DLD1 (cell line): ENCODE measurements around the gene PIP5K1B.

Experiments
- in situ Hi-C: cut with HindIII; loops from 2 replicates; pipeline ENCODE4 v1.10.0; 2017; ENCODE audit warnings: low sequenced_read_pairs

The PIP5K1B gene

DNA sequence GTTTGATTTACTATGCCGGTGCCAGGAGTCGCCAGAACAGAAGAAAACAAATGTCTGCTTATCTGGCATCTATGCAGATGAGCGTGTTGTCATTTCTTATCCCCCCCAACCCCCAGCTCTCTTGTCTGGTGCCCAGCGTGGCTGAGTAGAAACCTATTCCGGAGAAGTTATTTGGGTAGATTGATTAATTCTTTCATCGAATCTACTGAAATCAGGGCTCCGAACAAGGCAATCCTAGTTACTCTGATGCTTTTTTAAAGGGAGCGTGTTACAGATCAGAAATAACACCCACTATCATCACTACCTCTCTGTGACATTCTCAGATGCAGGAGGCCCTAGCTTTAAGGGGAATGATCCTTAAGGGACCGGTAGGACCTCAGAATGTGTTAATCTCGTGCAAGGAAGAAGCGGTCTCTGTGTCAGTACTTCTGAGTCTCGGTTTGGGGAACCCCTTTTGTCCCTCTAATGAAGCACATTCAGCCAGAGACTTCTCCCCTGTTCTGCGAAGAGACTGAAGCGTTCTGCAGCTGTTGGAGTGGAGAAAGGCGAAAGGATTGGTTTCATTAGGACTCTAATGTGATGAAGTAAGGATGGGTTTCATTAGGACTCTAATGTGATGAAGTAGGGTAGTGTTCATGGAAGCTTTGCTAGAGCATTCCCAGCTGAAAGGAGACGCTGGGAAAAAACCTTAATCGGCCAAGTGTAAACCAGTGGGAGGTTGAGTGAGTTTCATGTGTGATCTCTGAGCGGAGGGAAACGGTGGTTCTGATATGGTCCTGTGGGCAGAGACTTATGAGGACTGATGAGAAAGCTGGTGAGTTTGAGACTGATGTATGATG is 1.5 kb downstream of the PIP5K1B start:
- in situ Hi-C loops, result no loop called here

DNA sequence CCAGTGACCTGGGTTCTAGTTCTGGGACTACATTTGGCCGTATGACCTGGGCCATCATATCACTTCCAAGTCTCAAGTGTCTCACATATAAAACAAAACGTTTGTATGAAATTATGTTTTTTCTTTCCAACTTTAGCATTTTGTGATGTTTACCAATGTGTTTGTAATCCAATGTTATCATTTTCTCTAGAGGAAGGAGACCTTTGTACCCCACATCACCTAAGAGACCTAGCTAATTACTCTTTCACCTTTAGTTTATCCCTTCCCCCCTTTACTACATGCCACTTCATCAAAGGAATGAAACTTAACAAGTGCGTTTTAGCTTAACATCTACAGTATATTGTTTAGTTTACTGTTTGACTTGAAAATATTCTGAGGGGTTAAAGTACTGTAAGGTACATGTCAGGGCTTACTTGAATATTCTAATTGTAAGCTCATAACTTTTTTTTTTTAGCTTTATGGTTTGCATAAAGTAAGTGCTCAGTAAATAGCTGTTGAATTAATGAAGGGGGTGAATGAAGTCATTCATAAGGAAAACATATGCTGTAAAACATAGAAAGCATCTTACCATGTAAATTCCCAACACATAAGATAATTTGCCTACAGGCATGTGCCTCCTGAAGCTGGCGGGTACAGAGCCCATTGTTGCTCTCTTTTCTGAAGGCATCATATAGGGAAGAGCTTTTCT is 2.9 kb downstream of the PIP5K1B start:
- in situ Hi-C loops, result no loop called here

DNA sequence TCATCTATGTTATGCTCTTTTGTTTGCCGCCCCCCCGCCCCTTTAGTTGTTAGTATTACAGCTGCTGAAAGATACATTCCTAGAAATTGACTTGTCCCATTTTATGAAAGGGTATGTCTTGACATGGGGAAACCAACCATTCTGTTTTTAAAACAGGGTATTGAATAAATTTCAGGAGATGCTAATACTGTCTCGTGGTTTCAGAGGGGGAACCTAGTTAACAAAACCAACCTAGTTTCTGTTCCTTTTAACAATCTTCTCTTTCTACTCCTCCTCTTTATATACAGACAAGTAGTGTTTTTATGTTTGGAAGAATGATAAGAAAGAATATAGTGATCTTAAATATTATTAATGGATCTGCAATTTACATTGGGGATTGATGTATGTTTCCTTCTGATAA is 3.5 kb downstream of the PIP5K1B start:
- in situ Hi-C loops, result no loop called here

DNA sequence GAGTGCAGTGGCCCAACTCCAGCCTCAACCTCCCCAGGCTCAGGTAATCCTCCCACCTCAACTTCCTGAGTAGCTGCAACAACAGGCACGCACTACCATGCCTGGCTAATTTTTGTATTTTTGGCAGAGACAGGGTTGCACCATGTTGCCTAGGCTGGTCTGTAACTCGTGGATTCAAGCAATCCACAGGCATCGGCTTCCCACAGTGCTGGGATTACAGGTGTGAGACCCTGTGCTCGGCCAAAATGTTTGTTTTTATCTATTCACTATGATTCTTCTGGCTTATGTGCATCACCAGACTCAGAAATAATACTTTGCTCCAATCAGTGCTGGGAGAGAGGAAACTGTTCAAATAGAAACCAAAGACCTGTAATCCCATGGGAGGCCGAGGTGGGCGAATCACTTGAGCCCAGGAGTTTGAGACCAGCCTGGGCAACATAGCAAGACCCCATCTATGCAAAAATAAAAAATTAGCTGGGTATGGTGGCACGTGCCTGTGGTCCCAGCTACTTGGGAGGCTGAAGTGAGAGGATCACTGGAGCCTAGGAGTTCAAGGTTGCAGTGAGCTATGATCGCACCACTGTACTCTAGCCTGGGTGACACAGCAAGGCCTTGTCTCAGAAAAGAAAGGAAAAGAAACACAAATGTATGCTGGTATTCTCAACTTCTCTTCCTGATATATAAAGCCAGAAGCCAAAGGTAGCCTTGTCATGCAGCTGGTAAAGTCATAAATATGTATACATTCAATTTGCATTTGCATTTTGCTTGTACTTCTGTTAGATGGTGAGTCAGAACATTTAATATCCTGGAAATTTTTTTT is 4.5 kb downstream of the PIP5K1B start:
- in situ Hi-C loops, result no loop called here

DNA sequence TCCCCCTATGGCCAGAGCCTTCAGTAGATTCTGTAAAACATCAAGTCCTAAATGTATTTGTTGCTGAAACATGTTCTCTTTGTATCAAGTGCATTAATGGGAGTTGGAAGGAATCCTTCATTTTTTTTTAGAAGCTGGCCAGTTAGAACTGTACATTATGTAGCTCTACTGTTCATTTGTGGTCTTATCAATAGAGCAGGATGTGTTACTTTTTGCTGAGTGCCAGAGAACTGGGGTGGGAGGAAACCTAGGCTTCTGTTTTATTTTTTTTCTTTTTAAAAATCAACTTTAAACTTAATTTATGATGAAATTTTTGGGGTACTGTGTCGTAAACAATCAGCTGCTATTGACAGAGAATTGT is 5.1 kb downstream of the PIP5K1B start:
- in situ Hi-C loops, result no loop called here

DNA sequence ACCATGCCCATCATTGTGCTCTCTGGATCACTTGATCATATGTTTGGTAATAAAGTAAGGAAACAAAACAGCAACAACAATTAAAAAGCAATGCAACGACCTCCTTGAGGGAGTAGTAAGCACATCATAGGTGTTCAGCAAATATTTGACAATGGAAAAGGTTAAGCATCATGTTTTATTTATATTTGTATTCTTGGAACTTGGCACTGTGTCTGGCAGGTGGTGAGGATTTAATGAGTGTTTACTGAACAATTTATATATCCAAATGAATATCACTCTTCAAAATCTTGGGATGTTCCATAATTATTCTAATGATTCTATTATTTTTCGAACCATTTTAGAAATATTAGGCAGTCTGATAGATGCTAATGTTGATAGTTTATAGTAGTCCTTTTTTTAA is 6.2 kb downstream of the PIP5K1B start:
- in situ Hi-C loops, result no loop called here

- in situ Hi-C loops, result no loop called here
Observed at GRCh38 chr9:68711932-68712331, 6.9 kb downstream of the PIP5K1B start.

DNA sequence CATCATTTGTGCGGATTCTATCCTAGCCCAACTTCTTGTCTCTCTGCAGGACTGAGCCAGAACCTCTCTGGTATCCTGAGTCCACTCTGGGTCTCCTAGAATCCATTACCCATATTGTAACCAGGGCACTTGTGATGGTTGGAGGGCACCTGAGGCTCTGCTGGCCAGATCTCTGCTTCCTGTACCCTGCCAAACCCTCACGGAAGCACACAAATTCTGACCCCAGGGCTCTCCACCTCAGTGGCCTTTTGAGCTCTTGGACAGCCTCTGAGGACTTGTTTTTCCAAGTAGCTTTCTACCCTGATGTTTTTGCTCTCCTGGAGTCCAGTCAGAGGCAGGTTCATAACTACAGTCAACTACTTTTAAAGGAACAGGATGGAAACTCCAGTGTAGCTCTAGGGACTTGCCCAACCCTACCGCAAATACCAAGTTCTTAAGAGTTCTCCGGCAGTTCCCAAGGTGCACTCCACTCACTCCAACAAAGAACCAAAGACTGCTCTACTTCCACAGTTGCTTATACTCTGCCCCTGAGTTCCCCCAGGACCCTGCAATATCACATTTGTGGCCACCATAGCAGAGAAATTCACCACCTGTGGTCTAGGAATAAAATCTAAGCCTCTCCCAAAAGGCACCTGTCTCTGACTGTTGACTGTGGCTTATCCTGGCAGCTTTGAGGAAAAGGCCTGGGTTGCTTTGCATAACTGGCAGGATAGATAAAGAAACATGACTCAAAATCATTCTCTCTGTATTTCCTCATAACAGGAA is 9.6 kb downstream of the PIP5K1B start:
- in situ Hi-C loops, result no loop called here

DNA sequence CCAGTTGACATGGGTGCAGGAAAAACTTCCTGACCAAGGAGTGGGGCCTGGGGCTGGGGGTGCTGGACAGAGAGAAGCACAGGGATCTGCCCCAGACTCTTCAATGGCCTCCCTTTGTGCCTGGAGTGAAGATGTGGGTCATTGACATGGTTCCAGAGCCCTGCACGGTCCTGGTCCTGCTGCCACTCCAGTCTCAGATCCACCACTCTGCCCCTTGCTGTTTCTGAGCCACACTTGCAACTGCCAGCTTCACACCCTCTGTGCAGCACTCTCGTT is 10.1 kb downstream of the PIP5K1B start:
- in situ Hi-C loops, result no loop called here

DNA sequence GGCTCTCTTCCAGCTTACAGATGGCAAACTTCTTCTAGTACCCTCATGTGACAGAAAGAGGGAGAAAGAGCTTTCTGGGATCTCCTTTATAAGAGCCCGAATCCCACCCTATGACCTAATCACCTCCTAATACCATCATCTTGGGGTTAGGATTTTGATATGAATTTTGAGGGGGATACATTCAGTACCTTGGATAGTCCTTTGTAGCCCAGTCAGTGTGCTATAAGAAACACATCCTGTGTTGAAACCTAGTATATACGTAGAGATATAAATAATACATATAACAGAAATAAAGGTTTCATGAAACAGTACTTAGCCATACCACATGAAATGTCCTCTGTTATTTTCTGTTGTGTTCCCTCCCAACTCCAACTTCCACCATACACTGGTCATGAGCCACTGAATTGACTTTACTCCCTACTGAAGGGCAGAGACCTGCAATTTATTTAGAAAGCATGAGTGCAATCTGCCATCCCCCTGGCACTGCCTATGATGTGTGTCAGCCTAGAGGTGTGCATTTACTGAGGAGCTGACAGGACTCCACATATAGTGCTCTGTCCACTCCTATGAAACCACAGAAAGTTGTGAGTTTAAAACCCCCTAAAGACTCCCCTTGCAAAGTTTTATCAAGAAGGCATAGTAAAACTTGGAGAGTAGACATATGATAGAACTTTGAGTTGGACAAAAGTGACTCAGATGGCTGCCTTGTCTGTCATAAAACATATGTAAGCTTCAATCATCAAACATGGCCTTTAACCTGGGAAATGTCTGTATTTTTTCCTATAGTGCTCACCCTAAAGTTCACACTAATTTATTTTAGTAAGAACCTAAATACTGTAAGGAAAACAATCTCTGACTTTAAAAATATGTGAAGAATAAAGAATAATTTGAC is 12.8 kb downstream of the PIP5K1B start:
- in situ Hi-C loops, result no loop called here

- in situ Hi-C loops, result no loop called here
Observed at GRCh38 chr9:68719847-68720246, 14.8 kb downstream of the PIP5K1B start.

DNA sequence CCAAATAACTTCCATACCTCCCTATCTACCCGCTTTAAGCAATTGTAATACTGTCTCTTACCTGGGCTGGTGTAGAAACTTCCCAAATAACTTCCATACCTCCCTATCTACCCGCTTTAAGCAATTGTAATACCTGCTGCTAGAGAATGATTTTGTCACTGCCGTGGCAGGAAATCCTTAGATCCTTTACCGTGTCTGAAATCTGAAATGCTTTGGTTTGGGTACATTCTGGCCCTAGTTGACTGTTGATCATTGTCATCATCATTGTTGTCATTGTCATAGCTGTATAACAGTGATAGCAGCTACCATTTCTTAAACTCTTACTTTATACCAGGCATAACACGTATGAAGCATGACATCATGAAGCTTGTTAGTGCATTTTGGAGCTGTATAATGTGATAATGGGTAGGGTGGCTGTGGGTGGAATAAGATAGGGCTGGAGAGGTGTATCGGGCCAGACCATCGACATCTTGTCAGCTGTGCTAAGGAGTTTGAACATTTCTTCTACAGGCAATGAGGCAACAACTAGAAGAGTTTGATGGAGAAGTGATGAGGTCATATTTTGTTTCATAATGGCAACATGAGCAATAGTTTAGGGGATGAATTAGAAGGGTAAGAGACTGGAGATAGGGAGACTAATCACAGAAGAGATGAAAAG is 15.7 kb downstream of the PIP5K1B start:
- in situ Hi-C loops, result no loop called here

GRCh38 chr9:68721666-68722330 is 16.8 kb downstream of the PIP5K1B start:
- in situ Hi-C loops, result no loop called here

- in situ Hi-C loops, result no loop called here
Observed at GRCh38 chr9:68725070-68725469, 20.0 kb downstream of the PIP5K1B start.

- in situ Hi-C loops, result no loop called here
Observed at GRCh38 chr9:68726489-68726888, 21.4 kb downstream of the PIP5K1B start.

GRCh38 chr9:68727636-68728035 is 22.6 kb downstream of the PIP5K1B start:
- in situ Hi-C loops, result no loop called here

GRCh38 chr9:68728731-68729130 is 23.7 kb downstream of the PIP5K1B start:
- in situ Hi-C loops, result no loop called here

DNA sequence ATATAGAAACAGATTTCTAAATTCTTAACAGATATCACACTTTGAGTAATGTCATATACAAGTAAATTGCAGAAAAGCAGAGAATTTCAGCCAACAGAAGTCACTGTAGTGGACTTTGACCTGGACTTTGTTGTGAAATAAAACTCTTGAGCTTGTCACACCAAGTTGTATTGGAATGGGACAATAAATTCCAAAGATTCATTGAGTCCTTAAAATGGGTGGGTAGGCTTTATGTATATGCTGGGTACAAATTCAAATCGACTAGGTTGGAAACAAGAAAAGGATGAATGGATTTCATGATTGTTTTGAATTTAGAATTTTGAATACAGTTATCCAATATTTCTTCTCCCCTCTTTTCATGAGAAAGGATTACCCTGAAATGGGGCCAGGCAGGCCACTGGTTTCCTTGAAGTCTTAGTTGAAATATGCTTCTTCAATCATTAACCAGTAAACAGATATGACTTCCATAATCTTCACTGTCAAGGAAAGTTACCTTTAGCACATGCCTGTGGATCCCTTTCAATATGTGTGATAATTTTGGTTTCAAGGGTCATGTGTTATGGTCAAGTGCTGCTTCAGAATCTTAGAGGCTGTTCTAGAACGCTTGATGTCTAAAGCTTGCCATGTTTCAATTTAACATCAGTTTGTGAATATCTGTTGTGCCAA is 25.7 kb downstream of the PIP5K1B start:
- in situ Hi-C loops, result no loop called here

DNA sequence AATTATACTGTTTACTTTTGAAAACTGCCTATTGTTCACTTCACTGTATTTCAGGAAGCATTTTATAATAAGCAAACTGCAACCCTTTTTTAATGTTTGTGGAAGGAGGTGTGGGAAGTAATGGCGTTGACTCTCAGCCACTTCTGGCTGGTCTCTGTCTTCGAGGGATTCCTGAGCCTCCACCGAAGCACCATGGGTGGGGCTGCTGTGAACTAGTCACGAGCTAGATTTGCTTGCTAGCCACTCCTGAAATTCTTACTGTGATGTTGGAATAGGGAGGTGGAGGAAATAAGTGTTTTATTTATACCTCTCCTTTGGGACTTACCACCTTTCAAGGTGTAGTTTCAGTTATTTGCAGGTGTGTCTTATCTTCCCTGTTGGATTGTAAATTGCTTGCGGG is 26.8 kb downstream of the PIP5K1B start:
- in situ Hi-C loops, result no loop called here
